GM21390 (cell line): ENCODE data around the gene SUSD1.
A peak's percentile ranks its signal among the peaks of the same experiment; 100 is the strongest.
"Not testable (repeated sequence)": the region's sequence is repeated elsewhere in the genome, so short reads cannot be mapped to it uniquely, and the experiment has no call there.

Experiments
- ATAC-seq: cut with Tn5 transposase; IDR thresholded peaks from one replicate; pipeline ENCODE4 v1.9.1; 2021; ENCODE audit not compliant: unreplicated experiment

The SUSD1 gene

GRCh38 chr9:112104401-112104800, 70.7 kb downstream of the SUSD1 start:
- no peak for ATAC-seq

GRCh38 chr9:112103405-112103804, 71.7 kb downstream of the SUSD1 start:
- ATAC-seq: no peak

- peak; percentile 62 for ATAC-seq
Observed at GRCh38 chr9:112097712-112098688, 77.1 kb downstream of the SUSD1 start.

- ATAC-seq: no peak
Observed at GRCh38 chr9:112094948-112095681, 80.0 kb downstream of the SUSD1 start.

DNA sequence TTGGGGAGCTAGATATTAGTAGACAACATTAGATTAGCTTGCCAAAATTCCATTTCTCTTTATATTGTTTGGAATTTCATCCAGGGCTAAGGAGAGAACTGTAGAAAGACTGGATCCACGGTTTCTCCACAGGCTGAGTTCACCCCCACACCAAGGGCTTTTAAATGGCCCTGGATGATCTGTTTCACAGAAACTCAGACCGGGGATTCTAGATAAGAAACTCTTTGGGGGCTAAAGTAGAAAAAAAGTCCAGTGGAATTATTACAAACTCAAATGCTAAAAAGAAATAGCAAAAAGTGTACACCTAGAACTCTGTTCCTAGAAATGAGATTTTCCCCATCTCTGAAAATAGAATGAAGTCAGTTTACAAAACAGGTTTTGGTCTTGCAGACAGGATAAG, 80.9 kb downstream of the SUSD1 start:
- ATAC-seq: no peak

- no peak for ATAC-seq
Observed at GRCh38 chr9:112093870-112094216, 81.3 kb downstream of the SUSD1 start.

- no peak for ATAC-seq
Observed at GRCh38 chr9:112093147-112093869, 81.8 kb downstream of the SUSD1 start.

DNA sequence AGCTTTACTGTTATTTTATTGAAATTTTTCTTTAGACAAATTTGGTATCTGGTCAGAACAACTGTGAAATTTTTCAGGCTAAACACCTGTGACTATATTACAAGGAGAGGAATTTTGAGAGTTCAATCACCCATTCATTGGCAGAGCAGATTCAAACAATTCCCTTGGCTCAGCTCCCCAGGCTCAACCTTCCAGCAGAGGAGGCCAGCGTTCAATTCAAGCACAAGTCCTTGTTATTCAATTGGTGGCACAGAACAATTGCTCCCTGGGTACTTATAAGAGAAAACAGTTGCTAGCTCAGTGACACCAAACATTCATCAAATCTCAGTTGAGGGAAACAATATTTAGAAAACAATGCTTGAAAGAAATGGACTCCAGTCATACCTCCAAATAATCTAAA, 83.3 kb downstream of the SUSD1 start:
- ATAC-seq: no peak

DNA sequence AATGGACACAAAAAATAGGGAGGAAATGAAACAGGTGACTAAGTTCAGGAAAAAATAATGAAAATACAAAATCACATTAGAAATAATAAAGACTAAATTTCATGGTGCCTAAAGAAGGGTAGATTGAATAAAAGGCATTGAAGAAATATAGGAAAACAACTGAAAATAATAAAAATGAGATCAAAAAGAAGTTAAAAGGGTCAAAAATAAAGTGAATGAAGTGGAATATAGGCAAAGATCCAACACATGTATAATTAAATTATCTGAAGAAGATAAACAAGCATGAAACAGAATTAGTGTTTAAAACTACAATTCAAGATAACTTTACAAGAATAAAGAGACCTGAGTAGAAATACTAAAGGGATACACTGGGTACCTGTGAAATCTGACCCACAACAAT, 87.6 kb downstream of the SUSD1 start:
- no peak for ATAC-seq

GRCh38 chr9:112086627-112087026, 88.5 kb downstream of the SUSD1 start:
- ATAC-seq: no peak

DNA sequence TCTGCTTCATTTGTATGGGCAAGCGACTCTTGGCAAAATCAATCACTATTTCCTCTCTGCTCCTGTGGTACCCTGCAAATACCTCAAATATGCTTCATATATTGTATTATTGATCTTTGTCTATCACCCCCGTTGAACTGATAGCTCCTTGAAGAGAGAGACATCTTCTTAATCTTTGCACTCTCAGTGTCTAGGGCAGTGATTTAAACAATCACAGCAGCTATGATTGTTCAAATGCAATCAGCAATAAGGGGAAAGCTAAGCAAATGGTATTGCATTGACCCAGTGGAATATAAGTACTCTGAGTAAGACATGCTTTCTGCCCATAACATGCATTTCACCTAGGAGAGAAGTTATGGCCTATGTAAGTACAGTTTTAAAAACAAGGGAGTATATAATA, 90.2 kb downstream of the SUSD1 start:
- ATAC-seq: no peak

GRCh38 chr9:112084334-112084733, 90.8 kb downstream of the SUSD1 start:
- ATAC-seq: no peak

- ATAC-seq: no peak
Observed at GRCh38 chr9:112081918-112082729, 93.0 kb downstream of the SUSD1 start.

GRCh38 chr9:112080831-112081542, 94.1 kb downstream of the SUSD1 start:
- ATAC-seq: no peak

DNA sequence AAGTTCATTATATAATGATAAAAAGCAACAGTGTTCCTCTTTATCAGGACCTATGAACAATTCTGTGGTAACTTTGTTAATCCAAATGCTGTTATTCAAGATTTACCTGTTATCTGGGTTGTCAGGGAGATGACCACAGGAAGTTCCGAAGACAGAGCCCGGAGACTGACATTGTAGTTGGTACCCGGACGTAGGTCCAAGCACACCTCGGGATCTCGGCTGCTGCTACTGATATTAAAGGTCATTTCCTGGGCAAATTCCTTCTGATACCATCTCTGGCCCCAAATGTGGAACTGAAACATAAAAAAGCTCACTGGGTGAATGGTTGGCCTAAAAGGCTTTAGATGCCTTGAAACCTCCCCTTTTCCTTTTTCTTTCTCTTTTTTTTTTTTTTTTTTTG, 96.7 kb downstream of the SUSD1 start:
- ATAC-seq: no peak

GRCh38 chr9:112076814-112077213, 98.3 kb downstream of the SUSD1 start:
- no peak for ATAC-seq

GRCh38 chr9:112075009-112075378, 100.1 kb downstream of the SUSD1 start:
- no peak for ATAC-seq

GRCh38 chr9:112074250-112075008, 100.7 kb downstream of the SUSD1 start:
- ATAC-seq: peak; percentile 49

DNA sequence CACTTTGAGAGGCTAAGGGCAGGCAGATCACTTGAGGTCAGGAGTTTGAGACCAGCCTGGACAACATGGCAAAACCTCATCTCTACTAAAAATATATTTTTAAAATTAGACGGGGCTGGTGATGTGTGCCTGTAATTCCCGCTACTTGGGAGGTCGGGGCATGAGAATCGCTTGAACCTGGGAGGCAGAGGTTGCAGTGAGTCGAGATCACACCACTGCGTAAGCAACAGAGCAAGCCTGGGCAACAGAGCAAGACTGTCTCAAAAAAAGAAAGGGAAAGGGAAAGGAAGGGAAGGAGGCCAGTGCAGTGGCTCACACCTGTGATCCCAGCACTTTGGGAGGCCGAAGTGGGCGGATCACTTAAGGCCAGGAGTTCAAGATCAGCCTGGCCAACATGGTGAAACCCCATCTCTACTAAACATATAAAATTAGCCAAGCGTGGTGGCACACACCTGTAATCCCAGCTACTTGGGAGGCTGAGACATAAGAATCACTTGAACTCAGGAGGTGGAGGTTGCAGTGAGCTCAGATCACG, 101.4 kb downstream of the SUSD1 start:
- not testable (repeated sequence) for ATAC-seq
